DND-41 (cell line): ENCODE data around the gene APOA5.
A peak's percentile ranks its signal among the peaks of the same experiment; 100 is the strongest.

Experiments
- ATAC-seq: fragments of 200-7000 bp; cut with Tn5 transposase; 3 replicates; pipeline ENCODE4 v1.9.1; 2021; ENCODE audit warnings: low read depth; ENCODE audit not compliant: insufficient read depth
- DNase-seq: peaks from one replicate; pipeline ENCODE4 v3.0.0-alpha.2; 2020
- H2AFZ ChIP-seq: 2 replicates; pipeline ENCODE4 v1.6.0; 2012; ENCODE audit warnings: low read depth, low read length
- H3K27ac ChIP-seq: 2 replicates; pipeline ENCODE4 v1.5.1; 2012; ENCODE audit warnings: low read length, inconsistent platforms
- H3K27me3 ChIP-seq: fragments of 200-600 bp; sonication (generic); 2 replicates; pipeline ENCODE4 v1.6.0; 2012; ENCODE audit warnings: low read length, mild to moderate bottlenecking, inconsistent platforms; ENCODE audit not compliant: insufficient read depth, poor library complexity
- H3K36me3 ChIP-seq: 2 replicates; pipeline ENCODE4 v1.5.1; 2012; ENCODE audit warnings: low read length, inconsistent platforms; ENCODE audit not compliant: insufficient read depth
- H3K4me1 ChIP-seq: 2 replicates; pipeline ENCODE4 v1.5.1; 2012; ENCODE audit warnings: mild to moderate bottlenecking, low read length; ENCODE audit not compliant: insufficient read depth
- H3K4me2 ChIP-seq: 2 replicates; pipeline ENCODE4 v1.6.0; 2012; ENCODE audit warnings: mild to moderate bottlenecking, moderate library complexity, low read length, inconsistent platforms; ENCODE audit not compliant: insufficient read depth
- H3K4me3 ChIP-seq, 2 experiments: fragments of 200-600 bp in 1 of 2; shearing (Covaris generic) in 1 of 2; 2 replicates each; pipeline ENCODE4 v1.5.1; 2012 to 2016; ENCODE audit warnings: inconsistent platforms in 2 of 2, low read length in 2 of 2, mild to moderate bottlenecking in 2 of 2, low read depth in 1 of 2, moderate library complexity in 1 of 2
- H3K79me2 ChIP-seq: 2 replicates; pipeline ENCODE4 v1.6.0; 2012; ENCODE audit warnings: low read length, inconsistent platforms; ENCODE audit not compliant: insufficient read depth
- H3K9ac ChIP-seq: 2 replicates; pipeline ENCODE4 v1.6.0; 2012; ENCODE audit warnings: low read depth, mild to moderate bottlenecking, inconsistent platforms, low read length, moderate library complexity
- H3K9me3 ChIP-seq: 2 replicates; pipeline ENCODE4 v1.5.1; 2012; ENCODE audit warnings: low read length, moderate library complexity, mild to moderate bottlenecking, inconsistent platforms; ENCODE audit not compliant: insufficient read depth, severe bottlenecking
- H4K20me1 ChIP-seq: 2 replicates; pipeline ENCODE4 v1.6.0; 2012; ENCODE audit warnings: low read length; ENCODE audit not compliant: insufficient read depth
- EZH2 ChIP-seq: IDR thresholded peaks from 3 replicates; pipeline ENCODE4 v1.6.1; 2012; ENCODE audit warnings: borderline replicate concordance, low read depth, mild to moderate bottlenecking, moderate library complexity, low read length, inconsistent platforms; ENCODE audit not compliant: severe bottlenecking
- TF ChIP-seq, protein P1 (sequence below): IDR thresholded peaks from 2 replicates; pipeline ENCODE4 v1.5.1; 2012; ENCODE audit warnings: borderline replicate concordance, low read length, moderate library complexity, mild to moderate bottlenecking; ENCODE audit not compliant: poor library complexity, severe bottlenecking; ENCODE audit errors: extremely low read depth

APOA5 gene

DNA sequence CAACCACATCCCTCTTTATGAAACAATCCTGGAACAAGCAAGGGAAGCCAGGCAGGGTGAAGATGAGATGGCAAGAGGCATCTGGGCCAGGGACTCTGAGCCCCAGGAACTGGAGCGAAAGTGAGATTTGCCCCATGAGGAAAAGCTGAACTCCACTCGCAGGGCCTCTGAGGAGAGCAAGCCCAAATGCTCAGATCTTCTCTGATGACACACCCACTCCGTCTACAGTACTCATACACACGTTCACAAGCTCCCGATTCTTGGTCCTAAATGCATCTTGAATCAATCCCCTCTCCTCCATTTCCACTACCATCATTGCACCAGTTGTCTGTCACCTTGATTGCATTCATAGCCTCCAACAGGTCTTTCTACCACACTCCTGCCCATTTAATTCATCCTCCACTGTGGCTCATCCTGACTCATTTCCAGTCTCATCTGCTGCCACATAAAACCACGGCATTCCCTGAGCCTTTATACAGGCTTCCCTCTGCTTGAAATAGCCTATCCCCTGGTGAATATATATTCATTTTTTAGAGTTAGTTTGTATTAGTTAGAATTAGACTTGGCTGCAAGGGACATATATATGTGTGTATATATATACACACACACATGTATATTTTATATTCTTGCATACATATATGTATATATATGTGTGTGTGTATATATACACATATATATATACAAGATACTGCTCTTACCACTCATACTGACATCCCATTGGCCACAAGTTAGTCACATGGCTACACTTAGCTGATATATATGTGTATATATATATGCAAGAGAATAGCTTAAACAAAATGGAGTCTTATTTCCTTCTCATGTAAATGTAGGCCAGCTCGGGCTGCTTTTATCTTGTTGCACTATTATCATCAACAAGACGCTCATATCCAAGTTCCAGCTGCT, 1.4 kb upstream of the APOA5 start:
- ATAC-seq (no peak), DNase-seq (no peak)
- Histone ChIP-seq H3K4me1 (peaks cover 10% of the 10 kb centered on the region), H3K36me3 (no peaks in the 10 kb centered on the region), H3K27ac (no peak overlapping the region), H3K4me2 (no peak overlapping the region), H3K79me2 (no peaks in the 10 kb centered on the region; the same call in 1 of the 2 replicates), H2AFZ (peak overlapping the region; percentile 49; the same call in 1 of the 2 replicates), H3K9ac (no peak overlapping the region), H4K20me1 (no peaks in the 10 kb centered on the region), H3K4me3 (no peak overlapping the region), H3K9me3 (no peaks in the 10 kb centered on the region), H3K27me3 (no peaks in the 10 kb centered on the region)
- no peak for TF ChIP-seq EZH2
- TF ChIP-seq, protein P1, sequence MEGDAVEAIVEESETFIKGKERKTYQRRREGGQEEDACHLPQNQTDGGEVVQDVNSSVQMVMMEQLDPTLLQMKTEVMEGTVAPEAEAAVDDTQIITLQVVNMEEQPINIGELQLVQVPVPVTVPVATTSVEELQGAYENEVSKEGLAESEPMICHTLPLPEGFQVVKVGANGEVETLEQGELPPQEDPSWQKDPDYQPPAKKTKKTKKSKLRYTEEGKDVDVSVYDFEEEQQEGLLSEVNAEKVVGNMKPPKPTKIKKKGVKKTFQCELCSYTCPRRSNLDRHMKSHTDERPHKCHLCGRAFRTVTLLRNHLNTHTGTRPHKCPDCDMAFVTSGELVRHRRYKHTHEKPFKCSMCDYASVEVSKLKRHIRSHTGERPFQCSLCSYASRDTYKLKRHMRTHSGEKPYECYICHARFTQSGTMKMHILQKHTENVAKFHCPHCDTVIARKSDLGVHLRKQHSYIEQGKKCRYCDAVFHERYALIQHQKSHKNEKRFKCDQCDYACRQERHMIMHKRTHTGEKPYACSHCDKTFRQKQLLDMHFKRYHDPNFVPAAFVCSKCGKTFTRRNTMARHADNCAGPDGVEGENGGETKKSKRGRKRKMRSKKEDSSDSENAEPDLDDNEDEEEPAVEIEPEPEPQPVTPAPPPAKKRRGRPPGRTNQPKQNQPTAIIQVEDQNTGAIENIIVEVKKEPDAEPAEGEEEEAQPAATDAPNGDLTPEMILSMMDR: no peak

DNA sequence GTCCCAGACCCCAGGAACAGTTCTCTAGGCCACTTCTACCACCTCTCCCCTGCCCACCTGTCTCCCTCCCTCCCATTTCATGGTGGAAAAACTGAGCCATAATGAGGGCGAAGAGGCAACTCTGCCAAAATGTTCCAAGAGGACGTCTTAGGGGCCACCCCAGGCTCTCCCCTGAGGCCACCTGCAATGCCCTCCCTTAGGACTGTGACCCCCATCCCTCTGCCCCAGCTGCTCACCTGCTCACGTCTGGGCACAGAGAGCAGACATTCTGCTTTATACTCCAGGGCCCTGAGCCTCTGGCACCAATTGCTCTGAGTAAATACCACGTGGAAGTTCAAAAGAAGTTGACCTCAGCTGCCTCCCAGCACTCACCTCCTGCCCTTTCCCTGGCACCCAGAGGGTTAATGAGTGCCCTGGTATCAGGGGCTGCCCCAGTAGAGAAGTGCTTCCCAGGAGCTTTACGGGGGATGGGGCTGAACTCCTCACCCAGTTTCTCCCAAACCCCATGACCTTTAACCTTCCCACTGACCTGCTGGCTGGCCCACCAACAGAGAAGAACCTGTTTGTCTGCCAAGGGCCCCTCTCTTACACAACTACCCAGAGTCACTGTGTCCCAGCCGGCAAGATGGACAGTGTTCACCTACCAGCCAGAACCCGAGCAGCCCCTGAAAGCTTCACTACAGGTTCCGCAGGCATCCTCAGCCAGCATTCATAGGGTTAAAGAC, 627 bp upstream of the APOA5 start:
- Histone ChIP-seq H3K4me1 (peaks cover 13% of the 10 kb centered on the region), H2AFZ (no peak overlapping the region), H3K27me3 (no peaks in the 10 kb centered on the region), H3K9ac (no peak overlapping the region), H3K27ac (no peak overlapping the region), H3K36me3 (no peaks in the 10 kb centered on the region), H3K79me2 (peaks cover 5% of the 10 kb centered on the region), H3K9me3 (no peaks in the 10 kb centered on the region), H3K4me2 (no peak overlapping the region), H3K4me3 (no peak overlapping the region), H4K20me1 (no peaks in the 10 kb centered on the region)
- TF ChIP-seq, protein P1: no peak
- no peak for TF ChIP-seq EZH2
- no peak for ATAC-seq
- DNase-seq: no peak

DNA sequence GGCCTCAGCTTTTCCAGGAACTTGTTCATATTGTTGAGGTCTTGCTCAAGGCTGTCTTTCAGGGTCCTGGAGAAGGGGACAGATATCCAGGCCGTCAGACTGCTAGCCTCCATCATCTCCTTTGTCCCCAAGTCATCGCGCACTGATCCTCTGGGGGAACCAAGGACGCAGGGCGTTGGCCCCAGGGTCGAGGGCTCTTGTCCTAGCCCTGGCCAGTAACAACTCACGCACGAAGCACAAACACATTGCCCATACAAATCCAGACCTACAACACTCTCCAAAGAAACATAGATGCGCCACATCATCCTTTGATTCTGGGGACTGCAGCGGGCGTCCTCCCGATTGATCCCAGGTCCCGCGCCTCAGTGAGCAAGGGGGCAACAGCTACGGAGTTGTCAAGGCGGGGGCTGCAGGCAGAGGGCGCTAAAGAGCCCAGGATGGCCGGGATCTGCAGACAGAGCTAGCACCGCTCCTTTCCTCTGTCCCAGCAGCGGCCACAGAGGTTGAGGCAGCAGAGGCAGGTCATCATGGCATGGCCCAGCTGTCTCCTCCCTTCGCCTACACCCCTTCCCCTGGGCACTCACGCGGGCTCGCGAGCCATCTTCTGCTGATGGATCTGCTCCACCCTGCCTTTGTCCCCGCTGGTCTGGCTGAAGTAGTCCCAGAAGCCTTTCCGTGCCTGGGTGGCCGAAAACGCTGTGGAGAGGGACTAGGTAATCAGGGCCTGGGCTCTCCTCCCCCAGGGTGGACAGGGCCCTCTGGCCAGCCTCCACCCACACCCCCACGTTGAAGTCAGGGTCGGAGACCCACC, 472 bp downstream of the APOA5 start:
- peaks cover 24% of the 10 kb centered on the region for H3K4me1 ChIP-seq
- no peaks in the 10 kb centered on the region for H4K20me1 ChIP-seq
- H3K4me2 ChIP-seq: peak overlapping the region; percentile 37; the same call in 1 of the 2 replicates
- peak overlapping the region in 1 of 2 experiments; percentile 29; a peak in 1 of 4 replicates for H3K4me3 ChIP-seq
- H3K9me3 ChIP-seq: no peaks in the 10 kb centered on the region
- no peak overlapping the region for H3K9ac ChIP-seq
- peak overlapping the region; percentile 73 for H2AFZ ChIP-seq
- no peak overlapping the region for H3K27ac ChIP-seq
- DNase-seq (peak; percentile 77), ATAC-seq (peak; percentile 75)
- H3K36me3 ChIP-seq: peaks cover 8% of the 10 kb centered on the region
- TF ChIP-seq, protein P1: peak; percentile 92
- TF ChIP-seq EZH2: no peak
- H3K79me2 ChIP-seq: peaks cover 16% of the 10 kb centered on the region
- no peaks in the 10 kb centered on the region for H3K27me3 ChIP-seq
